HG03439 (cell line): ENCODE results near the gene CFAP74.

ENCODE experiments used
- ATAC-seq: cut with Tn5 transposase; IDR thresholded peaks from one replicate; pipeline ENCODE4 v1.9.1; 2021; ENCODE audit warnings: mild to moderate bottlenecking, moderate library complexity; ENCODE audit not compliant: unreplicated experiment

The CFAP74 gene

GRCh38 chr1:1918901-1919303, 84.7 kb downstream of the CFAP74 start, which contains the start of gene TMEM52:
Gene TMEM52 (minus strand): TSS chr1:1919279. CDS start chr1:1919265, 14 bp downstream.
- peak; percentile 23 for ATAC-seq

- no peak for ATAC-seq
These were observed 85.3 kb downstream of the CFAP74 start for GRCh38 chr1:1917995-1918900.

- no peak for ATAC-seq
These were observed 86.1 kb downstream of the CFAP74 start for GRCh38 chr1:1917304-1917976.

- ATAC-seq, result no peak
These were observed 86.7 kb downstream of the CFAP74 start for GRCh38 chr1:1916851-1917251.

GRCh38 chr1:1915911-1916840, 87.4 kb downstream of the CFAP74 start:
- no peak for ATAC-seq

GRCh38 chr1:1914971-1915692, 88.5 kb downstream of the CFAP74 start, which contains the start of gene CALML6:
Gene CALML6 (plus strand): TSS chr1:1915260. CDS start chr1:1915281, 21 bp downstream.
- ATAC-seq, result no peak

- no peak for ATAC-seq
These were observed 89.2 kb downstream of the CFAP74 start for GRCh38 chr1:1914101-1914970.

- ATAC-seq, result no peak
These were observed 92.1 kb downstream of the CFAP74 start for GRCh38 chr1:1911350-1912041.

GRCh38 chr1:1910651-1911331, 92.8 kb downstream of the CFAP74 start:
- no peak for ATAC-seq

GRCh38 chr1:1910033-1910465, 93.5 kb downstream of the CFAP74 start:
- no peak for ATAC-seq

- ATAC-seq, result peak; percentile 6
These were observed 95.1 kb downstream of the CFAP74 start for GRCh38 chr1:1908506-1908791.

- peak; percentile 50 for ATAC-seq
These were observed 96.4 kb downstream of the CFAP74 start for GRCh38 chr1:1907098-1907736.

GRCh38 chr1:1906185-1907097, 97.1 kb downstream of the CFAP74 start:
- ATAC-seq, result no peak

- ATAC-seq, result no peak
These were observed 100.4 kb downstream of the CFAP74 start for GRCh38 chr1:1903224-1903623.

- no peak for ATAC-seq
These were observed 101.8 kb downstream of the CFAP74 start for GRCh38 chr1:1901641-1902294.
